Osteoblast (primary cell): Measurements from ENCODE around the gene DOCK1. TPM values are rescaled to one million over a fixed set of nuclear protein-coding genes. Genes with fewer than 3 reads are reported as not detected.

Experiments
- DNase-seq: peaks from one replicate; pipeline ENCODE4 v3.0.0; 2011; ENCODE audit warnings: low spot score, mixed read lengths; ENCODE audit not compliant: insufficient read length; ENCODE audit errors: missing footprints
- H2AFZ ChIP-seq: 2 replicates; pipeline ENCODE4 v1.6.0; 2011; ENCODE audit warnings: mild to moderate bottlenecking, low read length
- H3K27ac ChIP-seq: 2 replicates; pipeline ENCODE4 v1.5.1; 2011; ENCODE audit warnings: mild to moderate bottlenecking, low read depth, low read length, moderate library complexity
- H3K27me3 ChIP-seq: 2 replicates; pipeline ENCODE4 v1.6.0; 2012; ENCODE audit warnings: mild to moderate bottlenecking, control low read depth, inconsistent platforms, low read length, moderate library complexity; ENCODE audit not compliant: insufficient read depth
- H3K36me3 ChIP-seq: 2 replicates; pipeline ENCODE4 v1.5.1; 2011; ENCODE audit warnings: mild to moderate bottlenecking, low read length, control low read depth, moderate library complexity; ENCODE audit not compliant: insufficient read depth
- H3K4me1 ChIP-seq: 2 replicates; pipeline ENCODE4 v1.5.1; 2011; ENCODE audit warnings: mild to moderate bottlenecking, low read length, control low read depth, moderate library complexity; ENCODE audit not compliant: insufficient read depth
- H3K4me2 ChIP-seq: 2 replicates; pipeline ENCODE4 v1.6.0; 2011; ENCODE audit warnings: mild to moderate bottlenecking, low read length; ENCODE audit not compliant: insufficient read depth
- H3K4me3 ChIP-seq: fragments of 200-600 bp; sonication (generic); 3 replicates; pipeline ENCODE4 v1.5.1; 2012; ENCODE audit warnings: mild to moderate bottlenecking, low read length, inconsistent platforms; ENCODE audit not compliant: insufficient read depth
- H3K79me2 ChIP-seq: 2 replicates; pipeline ENCODE4 v1.6.0; 2012; ENCODE audit warnings: mild to moderate bottlenecking, low read length, control low read depth, inconsistent platforms; ENCODE audit not compliant: insufficient read depth
- H3K9me3 ChIP-seq: 2 replicates; pipeline ENCODE4 v1.5.1; 2011; ENCODE audit warnings: low read depth, low read length, control low read depth
- H4K20me1 ChIP-seq: 2 replicates; pipeline ENCODE4 v1.6.0; 2012; ENCODE audit warnings: mild to moderate bottlenecking, low read length, control low read depth; ENCODE audit not compliant: insufficient read depth
- total RNA-seq: library from RNA; depleted of rRNA; stranded (reverse); fragments of >200 nt; gene quantifications from 2 replicates; pipeline ENCODE4 v1.2.3, GENCODE V29; 2012
- TF ChIP-seq, protein P1 (sequence below): IDR thresholded peaks from 2 replicates; pipeline ENCODE4 v1.5.1; 2011; ENCODE audit warnings: mild to moderate bottlenecking, low read depth, low read length, moderate library complexity; ENCODE audit errors: extremely low read depth

Gene DOCK1
- total RNA-seq, 1 donor, result 80.3 TPM

GRCh38 chr10:126955934-126956711, 50.9 kb downstream of the DOCK1 start:
- H3K79me2 ChIP-seq, result peaks cover 98% of the 10 kb centered on the region
- no peaks in the 10 kb centered on the region for H3K36me3 ChIP-seq
- H3K4me1 ChIP-seq, result peaks cover 4% of the 10 kb centered on the region
- H3K4me3 ChIP-seq, result no peak overlapping the region
- H3K27me3 ChIP-seq, result no peaks in the 10 kb centered on the region
- DNase-seq, result no peak
- TF ChIP-seq, protein P1, sequence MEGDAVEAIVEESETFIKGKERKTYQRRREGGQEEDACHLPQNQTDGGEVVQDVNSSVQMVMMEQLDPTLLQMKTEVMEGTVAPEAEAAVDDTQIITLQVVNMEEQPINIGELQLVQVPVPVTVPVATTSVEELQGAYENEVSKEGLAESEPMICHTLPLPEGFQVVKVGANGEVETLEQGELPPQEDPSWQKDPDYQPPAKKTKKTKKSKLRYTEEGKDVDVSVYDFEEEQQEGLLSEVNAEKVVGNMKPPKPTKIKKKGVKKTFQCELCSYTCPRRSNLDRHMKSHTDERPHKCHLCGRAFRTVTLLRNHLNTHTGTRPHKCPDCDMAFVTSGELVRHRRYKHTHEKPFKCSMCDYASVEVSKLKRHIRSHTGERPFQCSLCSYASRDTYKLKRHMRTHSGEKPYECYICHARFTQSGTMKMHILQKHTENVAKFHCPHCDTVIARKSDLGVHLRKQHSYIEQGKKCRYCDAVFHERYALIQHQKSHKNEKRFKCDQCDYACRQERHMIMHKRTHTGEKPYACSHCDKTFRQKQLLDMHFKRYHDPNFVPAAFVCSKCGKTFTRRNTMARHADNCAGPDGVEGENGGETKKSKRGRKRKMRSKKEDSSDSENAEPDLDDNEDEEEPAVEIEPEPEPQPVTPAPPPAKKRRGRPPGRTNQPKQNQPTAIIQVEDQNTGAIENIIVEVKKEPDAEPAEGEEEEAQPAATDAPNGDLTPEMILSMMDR, result no peak
- H3K9me3 ChIP-seq, result no peaks in the 10 kb centered on the region
- H3K4me2 ChIP-seq, result no peak overlapping the region
- no peak overlapping the region for H2AFZ ChIP-seq
- no peak overlapping the region for H3K27ac ChIP-seq
- peaks cover 66% of the 10 kb centered on the region for H4K20me1 ChIP-seq

- Histone ChIP-seq H4K20me1 (peaks cover 66% of the 10 kb centered on the region), H3K27me3 (no peaks in the 10 kb centered on the region), H2AFZ (no peak overlapping the region), H3K4me1 (peaks cover 6% of the 10 kb centered on the region), H3K36me3 (no peaks in the 10 kb centered on the region), H3K9me3 (no peaks in the 10 kb centered on the region), H3K79me2 (peaks cover 97% of the 10 kb centered on the region), H3K27ac (no peak overlapping the region), H3K4me3 (no peak overlapping the region), H3K4me2 (no peak overlapping the region)
- TF ChIP-seq, protein P1, result no peak
- DNase-seq, result no peak
These were observed 51.5 kb downstream of the DOCK1 start for GRCh38 chr10:126956712-126957108.

DNA sequence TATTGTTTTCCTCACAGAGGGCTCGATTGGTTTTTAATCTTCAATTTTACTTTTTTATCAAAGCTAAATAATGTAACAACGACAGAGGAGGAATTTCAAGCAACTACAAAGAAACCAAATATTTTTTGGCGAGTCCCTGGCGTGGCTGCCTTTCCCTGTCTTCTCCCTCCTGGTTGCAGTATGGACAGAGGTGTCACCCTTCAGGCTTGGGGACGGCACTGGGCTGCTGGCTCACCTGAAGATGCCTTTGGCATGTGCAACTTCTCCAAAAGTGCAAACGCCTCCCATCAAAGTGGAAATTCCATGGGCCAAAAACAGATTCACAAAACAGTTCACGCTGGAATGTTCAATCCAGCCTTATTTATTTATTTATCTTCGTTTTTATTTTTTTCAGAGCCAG, 51.9 kb downstream of the DOCK1 start:
- H2AFZ ChIP-seq, result no peak overlapping the region
- peaks cover 63% of the 10 kb centered on the region for H4K20me1 ChIP-seq
- no peaks in the 10 kb centered on the region for H3K36me3 ChIP-seq
- peaks cover 6% of the 10 kb centered on the region for H3K4me1 ChIP-seq
- no peak overlapping the region for H3K4me3 ChIP-seq
- peaks cover 97% of the 10 kb centered on the region for H3K79me2 ChIP-seq
- H3K9me3 ChIP-seq, result no peaks in the 10 kb centered on the region
- no peak overlapping the region for H3K4me2 ChIP-seq
- TF ChIP-seq, protein P1, result no peak
- no peak overlapping the region for H3K27ac ChIP-seq
- no peaks in the 10 kb centered on the region for H3K27me3 ChIP-seq
- no peak for DNase-seq

GRCh38 chr10:126959431-126959830, 54.2 kb downstream of the DOCK1 start:
- Histone ChIP-seq H3K4me1 (peaks cover 6% of the 10 kb centered on the region), H3K27me3 (no peaks in the 10 kb centered on the region), H3K4me3 (no peak overlapping the region), H3K36me3 (no peaks in the 10 kb centered on the region), H2AFZ (no peak overlapping the region), H3K79me2 (peaks cover 96% of the 10 kb centered on the region), H3K27ac (no peak overlapping the region), H3K4me2 (no peak overlapping the region), H4K20me1 (peaks cover 50% of the 10 kb centered on the region), H3K9me3 (no peaks in the 10 kb centered on the region)
- no peak for DNase-seq
- TF ChIP-seq, protein P1, result no peak
